ENCODE data around the gene LYZ. TPM values are rescaled to one million over a fixed set of nuclear protein-coding genes. Genes with fewer than 3 reads are reported as not detected.

The LYZ gene
- polyA plus RNA-seq, 2 of the 4 experiments (the other 2 are of a cell fraction): 0.12 TPM; not detected in 1

DNA sequence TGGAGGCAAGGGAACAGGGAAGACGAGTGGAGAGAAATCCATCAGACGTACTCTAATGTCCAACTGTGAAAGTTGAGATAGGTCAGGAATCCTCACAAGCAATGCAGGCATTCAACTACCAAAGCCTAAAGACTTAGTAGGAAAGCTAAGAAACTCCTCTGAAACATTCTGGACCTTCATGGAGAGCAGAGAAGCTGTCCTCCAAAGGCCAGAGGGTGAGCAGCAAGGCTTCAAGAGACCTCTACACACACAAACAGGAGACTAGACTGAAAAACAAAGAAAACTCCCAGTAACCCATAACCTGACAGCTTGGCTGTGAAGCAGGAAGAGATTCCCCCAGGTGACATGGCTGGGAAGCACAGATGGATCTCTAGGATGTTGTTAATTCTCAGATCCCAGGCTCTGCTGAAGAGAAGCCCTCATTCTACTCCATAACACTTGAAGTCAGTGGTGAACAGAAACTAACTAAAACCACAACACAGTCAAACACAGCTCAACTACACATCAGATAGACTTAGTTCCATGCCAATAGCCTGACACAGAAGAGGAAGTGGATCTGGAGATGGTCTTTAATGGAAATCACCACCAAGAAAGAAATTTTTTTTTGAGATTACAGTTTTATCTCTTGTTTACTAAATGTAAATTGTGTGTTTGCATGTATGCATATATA is 23.2 kb upstream of the LYZ start:
- ATAC-seq: no peak
- CTCF ChIA-PET: interaction anchor here (0.9 kb wide), 1 partner anchor 32 kb away, joined by 3 read pairs; no protein-coding TSS in a partner anchor
- 0 out of 3 replicates have a peak, but pooled peaks cover 3% of the 10 kb centered on the region for H3K9me3 ChIP-seq
- no peak overlapping the region for H3K4me3 ChIP-seq
- FAIRE-seq: no peak
- 68% methylated on average over 2 of the region's 2 CpGs for WGBS (ENCODE audit: missing lambda C conversion rate)
- TF ChIP-seq SREBF2 (IDR thresholded peaks at IDR 0.05) (no peak), SMC3 (IDR thresholded peaks at IDR 0.05) (no peak), CBX8 (IDR thresholded peaks at IDR 0.05) (no peak), EHMT2 (IDR thresholded peaks at IDR 0.05; ENCODE audit: low read depth) (no peak)
- TF ChIP-seq, protein P1, sequence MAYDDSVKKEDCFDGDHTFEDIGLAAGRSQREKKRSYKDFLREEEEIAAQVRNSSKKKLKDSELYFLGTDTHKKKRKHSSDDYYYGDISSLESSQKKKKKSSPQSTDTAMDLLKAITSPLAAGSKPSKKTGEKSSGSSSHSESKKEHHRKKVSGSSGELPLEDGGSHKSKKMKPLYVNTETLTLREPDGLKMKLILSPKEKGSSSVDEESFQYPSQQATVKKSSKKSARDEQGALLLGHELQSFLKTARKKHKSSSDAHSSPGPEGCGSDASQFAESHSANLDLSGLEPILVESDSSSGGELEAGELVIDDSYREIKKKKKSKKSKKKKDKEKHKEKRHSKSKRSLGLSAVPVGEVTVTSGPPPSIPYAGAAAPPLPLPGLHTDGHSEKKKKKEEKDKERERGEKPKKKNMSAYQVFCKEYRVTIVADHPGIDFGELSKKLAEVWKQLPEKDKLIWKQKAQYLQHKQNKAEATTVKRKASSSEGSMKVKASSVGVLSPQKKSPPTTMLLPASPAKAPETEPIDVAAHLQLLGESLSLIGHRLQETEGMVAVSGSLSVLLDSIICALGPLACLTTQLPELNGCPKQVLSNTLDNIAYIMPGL (CRISPR knock-in tag; IDR thresholded peaks at IDR 0.05; ENCODE audit: borderline replicate concordance): no peak
- TF ChIP-seq, protein P2, sequence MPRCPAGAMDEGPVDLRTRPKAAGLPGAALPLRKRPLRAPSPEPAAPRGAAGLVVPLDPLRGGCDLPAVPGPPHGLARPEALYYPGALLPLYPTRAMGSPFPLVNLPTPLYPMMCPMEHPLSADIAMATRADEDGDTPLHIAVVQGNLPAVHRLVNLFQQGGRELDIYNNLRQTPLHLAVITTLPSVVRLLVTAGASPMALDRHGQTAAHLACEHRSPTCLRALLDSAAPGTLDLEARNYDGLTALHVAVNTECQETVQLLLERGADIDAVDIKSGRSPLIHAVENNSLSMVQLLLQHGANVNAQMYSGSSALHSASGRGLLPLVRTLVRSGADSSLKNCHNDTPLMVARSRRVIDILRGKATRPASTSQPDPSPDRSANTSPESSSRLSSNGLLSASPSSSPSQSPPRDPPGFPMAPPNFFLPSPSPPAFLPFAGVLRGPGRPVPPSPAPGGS (IDR thresholded peaks at IDR 0.05): no peak
- TF ChIP-seq, protein P3, sequence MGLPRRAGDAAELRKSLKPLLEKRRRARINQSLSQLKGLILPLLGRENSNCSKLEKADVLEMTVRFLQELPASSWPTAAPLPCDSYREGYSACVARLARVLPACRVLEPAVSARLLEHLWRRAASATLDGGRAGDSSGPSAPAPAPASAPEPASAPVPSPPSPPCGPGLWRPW (IDR thresholded peaks at IDR 0.05): no peak
- TF ChIP-seq, protein P4, sequence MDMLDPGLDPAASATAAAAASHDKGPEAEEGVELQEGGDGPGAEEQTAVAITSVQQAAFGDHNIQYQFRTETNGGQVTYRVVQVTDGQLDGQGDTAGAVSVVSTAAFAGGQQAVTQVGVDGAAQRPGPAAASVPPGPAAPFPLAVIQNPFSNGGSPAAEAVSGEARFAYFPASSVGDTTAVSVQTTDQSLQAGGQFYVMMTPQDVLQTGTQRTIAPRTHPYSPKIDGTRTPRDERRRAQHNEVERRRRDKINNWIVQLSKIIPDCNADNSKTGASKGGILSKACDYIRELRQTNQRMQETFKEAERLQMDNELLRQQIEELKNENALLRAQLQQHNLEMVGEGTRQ (IDR thresholded peaks at IDR 0.05): no peak
- no peak for DNase-seq (ENCODE audit: low read depth in 1 of 2, low spot score in 1 of 2)
- H3K4me1 ChIP-seq: no peaks in the 10 kb centered on the region
- no peak overlapping the region for H3K4me2 ChIP-seq
- H3K27ac ChIP-seq: no peak overlapping the region
- POLR2A ChIA-PET: no interaction called here

DNA sequence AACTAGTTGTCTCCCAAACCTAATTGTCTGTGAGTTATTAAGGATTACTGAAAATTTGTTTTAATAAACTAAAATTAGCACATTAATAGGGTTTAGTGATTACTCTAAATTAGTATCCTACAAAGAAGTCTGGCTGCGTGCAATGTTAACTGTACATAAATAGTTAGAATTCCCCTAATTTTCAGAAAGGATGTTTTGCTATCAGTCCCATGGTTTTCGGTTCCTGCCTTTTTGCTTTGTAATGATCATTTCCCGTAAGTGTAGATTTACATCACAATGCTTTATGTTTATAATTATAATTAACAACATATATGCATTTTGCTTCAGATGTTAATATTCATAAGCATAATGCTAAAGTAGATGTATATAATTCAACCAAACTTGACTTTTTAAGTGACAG is 19.8 kb upstream of the LYZ start:
- DNase-seq (ENCODE audit: low read depth in 1 of 2, low spot score in 1 of 2): no peak
- Histone ChIP-seq H3K4me1 (peaks cover 9% of the 10 kb centered on the region; the same call in 1 of the 3 replicates), H3K27ac (no peak overlapping the region), H3K4me3 (no peak overlapping the region), H3K9me3 (no peaks in the 10 kb centered on the region), H3K4me2 (no peak overlapping the region)
- no peak for TF ChIP-seq CBX2 (IDR thresholded peaks at IDR 0.05; ENCODE audit: borderline replicate concordance, low read depth)
- no peak for TF ChIP-seq BHLHE40 (IDR thresholded peaks at IDR 0.05; ENCODE audit: low read depth, low read length)
- TF ChIP-seq GATA3 (IDR thresholded peaks at IDR 0.05; ENCODE audit: borderline replicate concordance): no peak
- TF ChIP-seq ZSCAN20 (CRISPR knock-in tag; IDR thresholded peaks at IDR 0.05): no peak
- no peak for TF ChIP-seq ZC3H11A (IDR thresholded peaks at IDR 0.05)
- TF ChIP-seq, protein P5, sequence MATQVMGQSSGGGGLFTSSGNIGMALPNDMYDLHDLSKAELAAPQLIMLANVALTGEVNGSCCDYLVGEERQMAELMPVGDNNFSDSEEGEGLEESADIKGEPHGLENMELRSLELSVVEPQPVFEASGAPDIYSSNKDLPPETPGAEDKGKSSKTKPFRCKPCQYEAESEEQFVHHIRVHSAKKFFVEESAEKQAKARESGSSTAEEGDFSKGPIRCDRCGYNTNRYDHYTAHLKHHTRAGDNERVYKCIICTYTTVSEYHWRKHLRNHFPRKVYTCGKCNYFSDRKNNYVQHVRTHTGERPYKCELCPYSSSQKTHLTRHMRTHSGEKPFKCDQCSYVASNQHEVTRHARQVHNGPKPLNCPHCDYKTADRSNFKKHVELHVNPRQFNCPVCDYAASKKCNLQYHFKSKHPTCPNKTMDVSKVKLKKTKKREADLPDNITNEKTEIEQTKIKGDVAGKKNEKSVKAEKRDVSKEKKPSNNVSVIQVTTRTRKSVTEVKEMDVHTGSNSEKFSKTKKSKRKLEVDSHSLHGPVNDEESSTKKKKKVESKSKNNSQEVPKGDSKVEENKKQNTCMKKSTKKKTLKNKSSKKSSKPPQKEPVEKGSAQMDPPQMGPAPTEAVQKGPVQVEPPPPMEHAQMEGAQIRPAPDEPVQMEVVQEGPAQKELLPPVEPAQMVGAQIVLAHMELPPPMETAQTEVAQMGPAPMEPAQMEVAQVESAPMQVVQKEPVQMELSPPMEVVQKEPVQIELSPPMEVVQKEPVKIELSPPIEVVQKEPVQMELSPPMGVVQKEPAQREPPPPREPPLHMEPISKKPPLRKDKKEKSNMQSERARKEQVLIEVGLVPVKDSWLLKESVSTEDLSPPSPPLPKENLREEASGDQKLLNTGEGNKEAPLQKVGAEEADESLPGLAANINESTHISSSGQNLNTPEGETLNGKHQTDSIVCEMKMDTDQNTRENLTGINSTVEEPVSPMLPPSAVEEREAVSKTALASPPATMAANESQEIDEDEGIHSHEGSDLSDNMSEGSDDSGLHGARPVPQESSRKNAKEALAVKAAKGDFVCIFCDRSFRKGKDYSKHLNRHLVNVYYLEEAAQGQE (IDR thresholded peaks at IDR 0.05): no peak
- TF ChIP-seq EP300 (IDR thresholded peaks at IDR 0.05): no peak
- no peak for TF ChIP-seq PHF8 (IDR thresholded peaks at IDR 0.05; ENCODE audit: borderline replicate concordance, low read depth)
- TF ChIP-seq, protein P3 (IDR thresholded peaks at IDR 0.05): no peak
- no peak for TF ChIP-seq HOXA7 (CRISPR knock-in tag; IDR thresholded peaks at IDR 0.05)
- WGBS (ENCODE audit: missing lambda C conversion rate): 87% methylated on average over 3 of the region's 3 CpGs
- POLR2A ChIA-PET: no interaction called here
- CTCF ChIA-PET: no interaction called here
- ATAC-seq: no peak
- FAIRE-seq: no peak

Measured in A549 (cell line).